Adrenal gland (tissue), 5 donors: ENCODE measurements around the gene ANGPT4.

ENCODE experiments used
- POLR2A ChIP-seq, 2 donors: fragments of 450-650 bp; IDR thresholded peaks; one replicate each; pipeline ENCODE4 v1.6.1; 2017; ENCODE audit warnings: antibody characterized with exemption in 2 of 2, mild to moderate bottlenecking in 2 of 2, moderate library complexity in 1 of 2
- TF ChIP-seq, protein P1 (sequence below), 6 experiments: fragments of 450-650 bp in 4 of 6; fragments of 200-600 bp in 2 of 6; sonication (generic) in 1 of 6; IDR thresholded peaks; 1 replicate in 5 of 6; 2 replicates in 1 of 6; pipeline versions ENCODE4 v1.5.1 to v1.8.0; 2016 to 2021; ENCODE audit warnings: antibody characterized with exemption in 6 of 6, mild to moderate bottlenecking in 2 of 6, moderate library complexity in 1 of 6
- donor health status: DM: no; HTN: no; CAD: no.

DNA sequence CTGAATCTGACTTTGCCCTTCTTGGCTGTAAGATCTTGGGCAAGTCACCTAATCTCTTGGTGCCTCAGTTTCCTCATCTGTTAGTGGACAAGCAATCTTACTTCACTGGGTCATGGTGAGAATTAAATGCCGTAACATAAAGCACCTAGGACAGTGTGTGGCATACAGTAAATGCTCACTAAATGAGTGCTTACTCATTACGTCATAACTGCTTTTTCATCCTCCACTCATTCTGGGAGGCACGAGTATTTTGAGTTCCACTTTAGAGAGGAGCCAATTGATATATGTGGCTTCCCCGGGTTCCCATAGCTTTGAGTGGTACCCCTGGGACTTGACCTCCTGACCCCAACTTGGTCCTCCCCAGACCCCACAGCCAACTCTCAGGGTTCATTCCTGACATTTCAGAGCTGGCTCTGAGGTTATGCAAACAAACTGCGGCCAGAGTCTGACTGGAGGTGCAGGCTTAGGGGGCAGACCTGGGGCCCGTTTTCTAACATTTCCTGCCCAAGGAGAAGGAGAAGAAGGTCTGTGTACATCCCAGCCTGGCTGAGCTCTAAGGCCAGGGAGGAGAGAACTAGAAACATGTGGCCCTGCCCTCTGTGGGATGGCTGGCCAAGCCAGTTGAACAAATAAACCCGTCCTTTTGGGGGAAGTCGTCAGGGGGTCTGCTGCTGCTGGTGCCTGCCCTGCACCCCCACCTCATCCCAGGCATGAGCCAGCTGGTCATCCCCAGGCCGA lies 5.8 kb downstream of the ANGPT4 start:
- TF ChIP-seq POLR2A (IDR thresholded peaks at IDR 0.05): no peak
- TF ChIP-seq, protein P1, sequence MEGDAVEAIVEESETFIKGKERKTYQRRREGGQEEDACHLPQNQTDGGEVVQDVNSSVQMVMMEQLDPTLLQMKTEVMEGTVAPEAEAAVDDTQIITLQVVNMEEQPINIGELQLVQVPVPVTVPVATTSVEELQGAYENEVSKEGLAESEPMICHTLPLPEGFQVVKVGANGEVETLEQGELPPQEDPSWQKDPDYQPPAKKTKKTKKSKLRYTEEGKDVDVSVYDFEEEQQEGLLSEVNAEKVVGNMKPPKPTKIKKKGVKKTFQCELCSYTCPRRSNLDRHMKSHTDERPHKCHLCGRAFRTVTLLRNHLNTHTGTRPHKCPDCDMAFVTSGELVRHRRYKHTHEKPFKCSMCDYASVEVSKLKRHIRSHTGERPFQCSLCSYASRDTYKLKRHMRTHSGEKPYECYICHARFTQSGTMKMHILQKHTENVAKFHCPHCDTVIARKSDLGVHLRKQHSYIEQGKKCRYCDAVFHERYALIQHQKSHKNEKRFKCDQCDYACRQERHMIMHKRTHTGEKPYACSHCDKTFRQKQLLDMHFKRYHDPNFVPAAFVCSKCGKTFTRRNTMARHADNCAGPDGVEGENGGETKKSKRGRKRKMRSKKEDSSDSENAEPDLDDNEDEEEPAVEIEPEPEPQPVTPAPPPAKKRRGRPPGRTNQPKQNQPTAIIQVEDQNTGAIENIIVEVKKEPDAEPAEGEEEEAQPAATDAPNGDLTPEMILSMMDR (IDR thresholded peaks at IDR 0.05): no peak
